T-helper 1 cell treated with Interleukin-12 subunit alpha and Interleukin-12 subunit beta and Interleukin-4 antibody, amounts not matched to agents 30 μg/mL and 1 μg/mL, for 36 hours (primary cell): ENCODE measurements around the gene SERPINB12.

ENCODE experiments used
- H3K27ac Mint-ChIP-seq: one replicate; pipeline ENCODE4 v1.8.0; 2021; ENCODE audit warnings: mild to moderate bottlenecking, mixed read lengths
- H3K27me3 Mint-ChIP-seq: one replicate; pipeline ENCODE4 v1.8.0; 2021; ENCODE audit warnings: low read depth, mixed read lengths
- H3K36me3 Mint-ChIP-seq: one replicate; pipeline ENCODE4 v1.8.0; 2021; ENCODE audit warnings: low read depth, mixed read lengths
- H3K4me1 Mint-ChIP-seq: one replicate; pipeline ENCODE4 v1.8.0; 2021; ENCODE audit warnings: low read depth, mixed read lengths
- H3K4me3 Mint-ChIP-seq: one replicate; pipeline ENCODE4 v1.8.0; 2021; ENCODE audit warnings: mild to moderate bottlenecking, moderate library complexity, mixed read lengths
- H3K9me3 Mint-ChIP-seq: one replicate; pipeline ENCODE4 v1.8.0; 2021; ENCODE audit warnings: mixed read lengths

Gene SERPINB12

DNA sequence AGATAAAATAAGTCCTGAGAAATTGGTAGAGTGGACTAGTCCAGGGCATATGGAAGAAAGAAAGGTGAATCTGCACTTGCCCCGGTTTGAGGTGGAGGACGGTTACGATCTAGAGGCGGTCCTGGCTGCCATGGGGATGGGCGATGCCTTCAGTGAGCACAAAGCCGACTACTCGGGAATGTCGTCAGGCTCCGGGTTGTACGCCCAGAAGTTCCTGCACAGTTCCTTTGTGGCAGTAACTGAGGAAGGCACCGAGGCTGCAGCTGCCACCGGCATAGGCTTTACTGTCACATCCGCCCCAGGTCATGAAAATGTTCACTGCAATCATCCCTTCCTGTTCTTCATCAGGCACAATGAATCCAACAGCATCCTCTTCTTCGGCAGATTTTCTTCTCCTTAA, 54.8 kb downstream of the SERPINB12 start:
- Mint-ChIP-seq H3K36me3 (no peaks in the 10 kb centered on the region), H3K27me3 (no peaks in the 10 kb centered on the region), H3K4me3 (no peak overlapping the region), H3K9me3 (no peaks in the 10 kb centered on the region), H3K4me1 (no peaks in the 10 kb centered on the region), H3K27ac (no peak overlapping the region)

DNA sequence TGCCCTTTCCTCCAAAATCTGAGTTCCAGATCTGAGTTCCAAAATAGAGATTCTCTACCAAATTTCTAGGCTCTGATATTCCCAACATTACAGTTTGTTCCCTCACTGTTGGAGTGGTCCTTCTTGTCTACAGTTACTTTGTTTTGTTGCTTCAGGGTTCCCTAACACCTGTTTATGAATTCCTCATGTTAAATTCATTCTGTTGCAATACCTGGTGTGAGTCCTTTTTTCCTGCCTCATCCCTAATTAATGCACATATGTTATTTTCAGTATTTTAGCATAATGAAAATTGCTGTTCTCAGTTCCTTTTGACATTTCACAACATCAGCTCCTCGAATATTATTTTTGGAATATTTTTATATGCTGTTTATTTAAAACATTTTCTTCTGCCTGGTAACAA, 61.2 kb downstream of the SERPINB12 start:
- Mint-ChIP-seq H3K4me3 (no peak overlapping the region), H3K9me3 (no peaks in the 10 kb centered on the region), H3K36me3 (no peaks in the 10 kb centered on the region), H3K27ac (no peak overlapping the region), H3K4me1 (no peaks in the 10 kb centered on the region), H3K27me3 (no peaks in the 10 kb centered on the region)

DNA sequence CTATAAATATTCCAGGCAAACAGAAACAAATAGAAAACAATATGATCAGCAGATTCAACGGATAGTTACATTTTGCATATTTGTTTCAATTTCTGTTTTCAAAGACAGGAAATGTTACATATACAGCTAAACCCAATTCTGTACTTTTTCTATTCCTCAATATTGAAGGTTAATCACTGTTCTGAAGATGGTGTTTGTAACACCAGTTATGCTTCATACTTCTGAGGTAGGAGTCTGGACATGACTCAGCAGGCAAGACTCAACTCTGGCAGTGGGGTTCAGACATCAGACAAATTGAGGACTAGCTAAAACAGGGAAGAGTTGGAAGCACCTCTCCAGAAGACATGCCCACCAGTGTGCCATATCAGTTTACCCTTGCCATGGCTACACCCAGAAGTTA, 61.6 kb downstream of the SERPINB12 start:
- Mint-ChIP-seq H3K4me3 (no peak overlapping the region), H3K27ac (no peak overlapping the region), H3K27me3 (no peaks in the 10 kb centered on the region), H3K9me3 (no peaks in the 10 kb centered on the region), H3K4me1 (no peaks in the 10 kb centered on the region), H3K36me3 (no peaks in the 10 kb centered on the region)

DNA sequence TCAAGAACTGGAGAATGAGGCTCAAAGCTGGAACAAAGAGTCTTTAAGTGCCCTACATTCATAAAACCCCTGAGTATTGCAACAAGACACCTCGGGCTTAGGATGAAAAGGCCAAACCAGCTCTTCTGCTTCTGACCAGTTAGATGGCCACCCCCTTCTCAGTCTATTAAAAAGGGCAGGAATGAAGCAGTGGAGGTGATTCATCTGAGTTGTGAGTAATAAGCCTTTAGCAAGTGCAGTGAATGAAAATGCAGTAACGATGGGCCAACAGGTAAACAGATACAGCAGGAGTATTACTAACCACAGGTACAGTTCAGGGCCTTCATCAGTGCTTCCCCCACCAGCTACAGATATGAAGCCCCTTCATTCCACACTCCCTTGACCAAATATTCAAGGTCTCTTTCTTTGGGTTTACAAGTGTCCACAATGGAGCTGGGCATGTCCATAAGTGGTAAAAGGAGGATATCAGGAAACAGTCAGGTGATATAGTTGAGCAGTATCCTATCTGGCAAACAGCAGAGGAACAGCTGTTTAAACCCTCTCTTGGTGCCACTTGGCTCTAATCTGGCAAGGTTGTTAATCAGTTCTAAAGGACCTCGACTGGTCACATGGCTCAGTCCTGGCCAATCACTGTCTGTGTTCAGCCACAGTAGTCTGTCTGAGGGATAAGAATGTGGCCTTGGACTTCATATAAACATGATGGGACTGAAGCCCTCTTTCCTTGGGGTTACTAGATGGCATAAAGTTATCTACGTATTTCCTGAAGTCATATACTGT, 62.8 kb downstream of the SERPINB12 start:
- H3K27ac Mint-ChIP-seq, result no peak overlapping the region
- H3K9me3 Mint-ChIP-seq, result no peaks in the 10 kb centered on the region
- no peaks in the 10 kb centered on the region for H3K4me1 Mint-ChIP-seq
- H3K4me3 Mint-ChIP-seq, result no peak overlapping the region
- H3K27me3 Mint-ChIP-seq, result peaks cover under 1% of the 10 kb centered on the region
- H3K36me3 Mint-ChIP-seq, result no peaks in the 10 kb centered on the region

DNA sequence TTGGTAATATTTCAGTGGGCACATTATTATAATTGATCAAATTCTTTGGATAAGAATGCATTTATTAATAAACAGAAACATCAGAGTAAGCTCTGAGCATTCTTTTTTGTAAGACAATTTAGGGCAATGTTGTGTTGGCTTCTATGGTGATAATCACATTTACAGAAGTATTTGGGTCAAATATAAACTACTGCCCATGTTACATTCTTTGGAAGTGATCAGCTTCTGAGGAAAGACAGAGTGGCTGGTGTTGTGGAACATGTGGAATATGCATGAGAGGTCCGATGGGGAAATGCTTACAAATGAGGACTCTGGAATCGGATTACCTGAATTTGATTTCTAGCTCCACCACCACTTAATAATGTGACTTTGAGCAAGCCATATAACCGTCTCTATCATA, 64.4 kb downstream of the SERPINB12 start:
- Mint-ChIP-seq H3K36me3 (no peaks in the 10 kb centered on the region), H3K27me3 (peaks cover 7% of the 10 kb centered on the region), H3K9me3 (no peaks in the 10 kb centered on the region), H3K27ac (no peak overlapping the region), H3K4me1 (no peaks in the 10 kb centered on the region), H3K4me3 (no peak overlapping the region)

DNA sequence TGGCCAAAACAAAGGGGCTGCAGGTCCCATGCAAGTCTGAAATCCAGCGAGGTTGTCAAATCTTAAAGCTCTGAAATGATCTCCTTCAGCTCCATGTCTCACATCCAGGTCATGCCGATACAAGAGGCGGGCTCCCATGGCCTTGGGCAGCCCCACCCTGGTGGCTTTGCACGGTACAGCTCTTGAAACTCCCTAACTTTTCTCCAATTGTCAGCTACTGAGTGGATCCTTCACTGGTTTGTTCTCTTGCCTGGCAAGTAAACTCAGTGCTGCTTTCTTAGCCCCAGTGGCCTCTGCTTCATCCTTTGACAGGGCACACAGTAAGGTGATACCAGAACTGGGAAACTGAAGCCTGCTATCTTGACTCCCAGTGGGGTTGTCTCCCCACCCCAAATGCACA, 71.3 kb downstream of the SERPINB12 start:
- Mint-ChIP-seq H3K4me3 (no peak overlapping the region), H3K4me1 (no peaks in the 10 kb centered on the region), H3K27ac (no peak overlapping the region), H3K9me3 (no peaks in the 10 kb centered on the region), H3K36me3 (no peaks in the 10 kb centered on the region), H3K27me3 (peaks cover 7% of the 10 kb centered on the region)

DNA sequence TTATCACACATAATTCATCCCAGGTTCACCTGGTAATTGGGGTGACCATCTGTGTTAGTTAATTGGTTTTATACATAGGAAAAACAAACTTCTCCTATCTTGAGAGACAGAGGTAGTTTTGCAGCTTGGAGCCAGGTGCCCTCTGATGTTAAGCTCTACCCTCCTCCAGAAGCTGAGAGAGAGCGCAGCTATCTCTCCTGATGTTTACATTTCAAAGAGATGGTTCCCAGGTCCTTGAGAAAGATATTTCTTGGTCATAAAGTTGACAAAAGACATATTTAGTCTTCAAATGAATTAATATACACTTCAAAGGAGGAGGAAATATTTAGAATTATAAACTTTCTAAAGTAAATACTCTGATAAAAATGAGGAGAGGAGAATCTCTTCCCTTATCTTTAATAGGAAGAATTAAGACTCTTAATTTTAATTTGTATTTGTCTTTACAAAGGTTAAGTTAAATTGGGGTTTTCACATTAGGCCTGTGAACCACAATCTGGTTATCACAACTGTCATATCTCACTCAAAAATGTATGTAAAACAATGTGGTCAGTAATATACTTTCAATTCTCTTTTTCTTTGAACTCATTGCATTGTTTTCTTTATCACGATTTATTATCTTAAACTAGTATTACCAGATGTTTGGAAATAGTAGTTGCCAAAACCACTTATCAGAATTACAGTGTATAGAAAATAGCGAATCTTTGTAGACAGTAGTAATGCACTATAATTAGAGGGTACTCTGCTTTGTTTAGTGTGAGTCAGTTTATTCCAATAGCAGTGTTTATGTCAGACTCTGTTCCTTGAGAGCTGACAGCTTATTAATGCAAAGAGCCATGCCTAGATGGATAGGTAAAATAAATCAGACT, 75.1 kb downstream of the SERPINB12 start:
- Mint-ChIP-seq H3K4me3 (no peak overlapping the region), H3K27me3 (no peaks in the 10 kb centered on the region), H3K4me1 (no peaks in the 10 kb centered on the region), H3K9me3 (peaks cover 11% of the 10 kb centered on the region), H3K27ac (no peak overlapping the region), H3K36me3 (no peaks in the 10 kb centered on the region)

DNA sequence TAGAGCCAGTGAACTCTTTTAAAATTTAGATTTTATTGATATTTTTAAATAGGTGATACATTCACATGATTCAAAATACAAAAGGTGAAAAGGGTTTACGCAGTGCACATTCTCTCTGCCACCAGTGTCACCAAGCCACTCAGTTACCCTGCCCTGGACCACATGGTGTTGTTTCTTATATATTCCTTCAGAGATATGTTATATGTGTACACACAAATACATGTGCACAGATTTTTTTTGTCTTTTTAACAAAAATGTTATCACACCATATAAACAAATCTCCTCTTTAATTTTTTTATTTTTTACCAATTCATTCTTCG, 75.7 kb downstream of the SERPINB12 start:
- no peak overlapping the region for H3K27ac Mint-ChIP-seq
- H3K9me3 Mint-ChIP-seq, result peaks cover 13% of the 10 kb centered on the region
- no peaks in the 10 kb centered on the region for H3K4me1 Mint-ChIP-seq
- H3K36me3 Mint-ChIP-seq, result no peaks in the 10 kb centered on the region
- H3K4me3 Mint-ChIP-seq, result no peak overlapping the region
- no peaks in the 10 kb centered on the region for H3K27me3 Mint-ChIP-seq
